Endothelial cell of umbilical vein (primary cell): ENCODE measurements around the gene SMAD3. TPM values are rescaled to one million over a fixed set of nuclear protein-coding genes. Genes with fewer than 3 reads are reported as not detected.

Experiments used
- BruUV-seq: library from RNA; stranded (reverse); fragments of 400-500 nt; replicated peaks from 2 replicates; lab custom pipeline; 2021; lab: Mats Ljungman, UMichigan
- CTCF ChIA-PET: fragments of 300-600, 350-600 bp; sonication (Branson Sonifier 250); formaldehyde crosslinking; loops from one replicate; lab custom pipeline; 2021; ENCODE audit warnings: antibody characterized with exemption, inconsistent platforms; lab: Charles Lee
- POLR2A ChIA-PET: fragments of 300-600, 350-600 bp; sonication (Branson Sonifier 250); formaldehyde crosslinking; loops from one replicate; lab custom pipeline; 2021; ENCODE audit warnings: antibody characterized with exemption, inconsistent platforms; lab: Charles Lee
- DNase-seq: peaks from one replicate; pipeline ENCODE4 v3.0.0-alpha.2; 2011; ENCODE audit warnings: low read depth, low spot score
- FAIRE-seq: peaks from 2 replicates; lab custom pipeline; 2011; peaks lifted over from hg19 to GRCh38; lab: Jason Lieb, UNC
- H2AFZ ChIP-seq: 2 replicates; pipeline ENCODE4 v1.6.0; 2012; ENCODE audit warnings: low read depth, low read length, control low read depth, inconsistent platforms
- H3K27ac ChIP-seq: 2 replicates; pipeline ENCODE4 v1.5.1; 2011; ENCODE audit warnings: low read depth, mild to moderate bottlenecking, control low read depth, low read length, moderate library complexity; ENCODE audit not compliant: insufficient read depth
- H3K27me3 ChIP-seq, 2 experiments: 2 replicates each; pipeline versions ENCODE4 v1.6.0 to v1.6.1; 2011; ENCODE audit warnings: low read length in 2 of 2, mixed read lengths in 1 of 2; ENCODE audit not compliant: control insufficient read depth in 2 of 2, insufficient read depth in 2 of 2
- H3K36me3 ChIP-seq, 2 experiments: 2 replicates in 1 of 2; 3 replicates in 1 of 2; pipeline ENCODE4 v1.5.1; 2011; ENCODE audit warnings: low read length in 2 of 2, mild to moderate bottlenecking in 1 of 2, moderate library complexity in 1 of 2; ENCODE audit not compliant: control insufficient read depth in 2 of 2, insufficient read depth in 2 of 2; ENCODE audit errors: extremely low read depth in 1 of 2
- H3K4me1 ChIP-seq: 3 replicates; pipeline ENCODE4 v1.5.1; 2011; ENCODE audit warnings: mild to moderate bottlenecking, low read length; ENCODE audit not compliant: control insufficient read depth, insufficient read depth; ENCODE audit errors: extremely low read depth
- H3K4me2 ChIP-seq: 2 replicates; pipeline ENCODE4 v1.6.1; 2011; ENCODE audit warnings: low read length, control low read depth, mixed read lengths; ENCODE audit not compliant: insufficient read depth
- H3K4me3 ChIP-seq, 3 experiments: fragments of 200-600 bp in 1 of 3; sonication (generic), shearing (Covaris generic) in 1 of 3; replicated peaks in 1 of 3; 2 replicates each; pipeline ENCODE4 v1.5.1; 2011 to 2016; ENCODE audit warnings: control low read depth in 3 of 3, low read length in 3 of 3, mild to moderate bottlenecking in 2 of 3, inconsistent platforms in 1 of 3, low read depth in 1 of 3, moderate library complexity in 1 of 3; ENCODE audit not compliant: insufficient read depth in 1 of 3
- H3K79me2 ChIP-seq: 2 replicates; pipeline ENCODE4 v1.6.0; 2012; ENCODE audit warnings: low read length, inconsistent platforms; ENCODE audit not compliant: control insufficient read depth, insufficient read depth
- H3K9ac ChIP-seq: replicated peaks from 2 replicates; pipeline ENCODE3; 2011; ENCODE audit warnings: low read length, control low read depth; ENCODE audit not compliant: insufficient read depth; ENCODE audit errors: extremely low read depth
- H3K9me1 ChIP-seq: replicated peaks from 3 replicates; pipeline ENCODE4 v1.6.0; 2011; ENCODE audit warnings: mild to moderate bottlenecking, low read length; ENCODE audit not compliant: control insufficient read depth, insufficient read depth; ENCODE audit errors: extremely low read depth
- H3K9me3 ChIP-seq: replicated peaks from 2 replicates; pipeline ENCODE4 v1.5.1; 2012; ENCODE audit warnings: low read length, inconsistent platforms; ENCODE audit not compliant: control insufficient read depth, insufficient read depth
- H4K20me1 ChIP-seq: replicated peaks from 2 replicates; pipeline ENCODE3; 2011; ENCODE audit warnings: mild to moderate bottlenecking, low read length; ENCODE audit not compliant: control insufficient read depth, insufficient read depth; ENCODE audit errors: extremely low read depth
- CTCF ChIP-seq, 2 donors: IDR thresholded peaks; 1 replicate in 1 of 2; 2 replicates in 1 of 2; pipeline ENCODE4 v1.5.1; 2011; ENCODE audit warnings: low read length in 2 of 2, mild to moderate bottlenecking in 2 of 2, moderate library complexity in 2 of 2, control low read depth in 1 of 2, inconsistent platforms in 1 of 2, low read depth in 1 of 2; ENCODE audit not compliant: insufficient read depth in 1 of 2; ENCODE audit errors: extremely low read depth in 1 of 2
- EZH2 ChIP-seq: IDR thresholded peaks from 2 replicates; pipeline ENCODE4 v1.6.1; 2012; ENCODE audit warnings: borderline replicate concordance, low read depth, mild to moderate bottlenecking, moderate library complexity, low read length, inconsistent platforms; ENCODE audit not compliant: severe bottlenecking
- FOS ChIP-seq: IDR thresholded peaks from 2 replicates; pipeline ENCODE4 v1.6.1; 2011; ENCODE audit warnings: mild to moderate bottlenecking, low read length, moderate library complexity, borderline replicate concordance; ENCODE audit not compliant: insufficient read depth
- GATA2 ChIP-seq: IDR thresholded peaks from 2 replicates; pipeline ENCODE4 v1.7.0; 2011; ENCODE audit warnings: low read depth, mild to moderate bottlenecking, moderate library complexity, mixed read lengths, low read length; ENCODE audit not compliant: insufficient read length, insufficient read depth
- JUN ChIP-seq: IDR thresholded peaks from 2 replicates; pipeline ENCODE4 v1.6.1; 2011; ENCODE audit warnings: borderline replicate concordance, low read depth; ENCODE audit not compliant: insufficient read length, insufficient read depth
- MAX ChIP-seq: IDR thresholded peaks from 2 replicates; pipeline ENCODE4 v1.6.1; 2011; ENCODE audit not compliant: insufficient read depth, insufficient read length
- MYC ChIP-seq: IDR thresholded peaks from one replicate; pipeline ENCODE4 v1.6.1; 2011; ENCODE audit warnings: mild to moderate bottlenecking, low read depth, low read length
- POLR2A ChIP-seq: IDR thresholded peaks from 2 replicates; pipeline ENCODE4 v1.6.1; 2012; ENCODE audit warnings: low read depth, mild to moderate bottlenecking, control low read depth, low read length
- POLR2AphosphoS5 ChIP-seq: IDR thresholded peaks from 2 replicates; pipeline ENCODE4 v1.6.1; 2012; ENCODE audit warnings: low read depth, mild to moderate bottlenecking, control low read depth, low read length, moderate library complexity; ENCODE audit not compliant: insufficient read depth
- dilution Hi-C: fragments of 300-500 bp; cut with MboI; formaldehyde crosslinking; loops from one replicate; pipeline ENCODE4 v1.15.0; 2019; ENCODE audit warnings: low sequenced_read_pairs; ENCODE audit not compliant: extremely low pct_ligation_motif_present
- intact Hi-C: fragments of 100-400 bp; cut with micrococcal nuclease; formaldehyde crosslinking; loops from one replicate; pipeline ENCODE4 v1.10.0; 2022
- polyA plus RNA-seq, 4 experiments: library from polyadenylated mRNA; depleted of rRNA in 3 of 4; stranded (reverse) in 3 of 4; unstranded in 1 of 4; fragments of >200 nt; gene quantifications; 2 replicates each; pipeline versions ENCODE4 v1.2.1 to v1.2.3, GENCODE V29; 2011 to 2012; ENCODE audit warnings: missing spikeins in 1 of 4
- total RNA-seq: library from RNA; stranded (reverse); gene quantifications from 2 replicates; pipeline ENCODE4 v1.2.3, GENCODE V29; 2021

SMAD3 gene
- total and polyA plus RNA-seq, 2 donors (not counting 3 experiments of a cell fraction or from before 2014, with no cell fraction given): 56.4 to 88.2 TPM

DNA sequence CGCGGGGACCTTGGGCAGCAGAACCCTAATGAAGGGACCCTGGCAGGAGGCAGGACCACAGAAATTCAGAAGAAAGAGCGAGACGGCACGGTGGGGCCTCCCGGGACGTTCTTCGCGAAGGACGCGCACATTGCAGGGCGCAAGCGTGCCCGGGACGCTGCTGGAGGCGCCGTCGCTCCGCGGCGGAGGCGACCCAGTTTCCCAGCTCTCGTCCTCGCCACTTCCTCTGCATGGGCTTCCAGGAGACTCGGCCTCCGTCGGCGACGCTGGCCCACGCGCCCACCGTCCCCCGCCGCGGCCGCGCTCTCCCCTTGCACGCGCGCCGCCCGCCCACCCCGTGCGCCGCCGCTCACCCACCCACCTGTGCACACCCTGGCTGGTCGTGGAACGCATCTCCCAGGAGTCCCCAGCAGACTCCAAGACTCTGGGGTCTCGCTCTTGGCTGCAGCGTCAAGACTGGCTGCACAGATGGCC lies 31.8 kb upstream of the SMAD3 start:
- BruUV-seq: no TSS peak
- Histone ChIP-seq H4K20me1 (no peaks in the 10 kb centered on the region), H3K9me1 (no peaks in the 10 kb centered on the region), H3K27ac (no peak overlapping the region), H3K4me2 (peak overlapping the region; percentile 62), H3K9ac (no peak overlapping the region), H3K9me3 (no peaks in the 10 kb centered on the region), H3K79me2 (no peaks in the 10 kb centered on the region), H2AFZ (peak overlapping the region; percentile 83), H3K4me3 (peak overlapping the region in 2 of 3 experiments; percentile 1 to 2), H3K36me3 (no peaks in the 10 kb centered on the region), H3K4me1 (peaks cover 19% of the 10 kb centered on the region), H3K27me3 (no peaks in the 10 kb centered on the region)
- FAIRE-seq (no peak), DNase-seq (no peak)
- ChIA-PET POLR2A (no interaction called here), CTCF (interaction anchor here (1.4 to 1.5 kb wide), 2 partner anchors 9 to 87 kb away, joined by 4 read pairs; no protein-coding TSS in a partner anchor)
- intact Hi-C loops (no loop called here), dilution Hi-C loops (no loop called here)
- TF ChIP-seq MAX (no peak), GATA2 (no peak), CTCF (IDR thresholded peaks at IDR 0.05; ENCODE audit: extremely low read depth in 1 of 2, insufficient read depth in 1 of 2, low read depth in 1 of 2, low read length in 2 of 2) (no peak), POLR2AphosphoS5 (no peak), EZH2 (no peak), POLR2A (no peak), FOS (no peak), MYC (no peak), JUN (no peak)
